ENCODE results near the gene HDAC10.

The HDAC10 gene

GRCh38 chr22:50226063-50226874, 24.8 kb downstream of the HDAC10 start:
- TF ChIP-seq CTCF (IDR thresholded peaks at IDR 0.05; ENCODE audit: low read depth, low read length) = no peak
- DNase-seq (ENCODE audit: extremely low read depth, low read depth) = no peak

DNA sequence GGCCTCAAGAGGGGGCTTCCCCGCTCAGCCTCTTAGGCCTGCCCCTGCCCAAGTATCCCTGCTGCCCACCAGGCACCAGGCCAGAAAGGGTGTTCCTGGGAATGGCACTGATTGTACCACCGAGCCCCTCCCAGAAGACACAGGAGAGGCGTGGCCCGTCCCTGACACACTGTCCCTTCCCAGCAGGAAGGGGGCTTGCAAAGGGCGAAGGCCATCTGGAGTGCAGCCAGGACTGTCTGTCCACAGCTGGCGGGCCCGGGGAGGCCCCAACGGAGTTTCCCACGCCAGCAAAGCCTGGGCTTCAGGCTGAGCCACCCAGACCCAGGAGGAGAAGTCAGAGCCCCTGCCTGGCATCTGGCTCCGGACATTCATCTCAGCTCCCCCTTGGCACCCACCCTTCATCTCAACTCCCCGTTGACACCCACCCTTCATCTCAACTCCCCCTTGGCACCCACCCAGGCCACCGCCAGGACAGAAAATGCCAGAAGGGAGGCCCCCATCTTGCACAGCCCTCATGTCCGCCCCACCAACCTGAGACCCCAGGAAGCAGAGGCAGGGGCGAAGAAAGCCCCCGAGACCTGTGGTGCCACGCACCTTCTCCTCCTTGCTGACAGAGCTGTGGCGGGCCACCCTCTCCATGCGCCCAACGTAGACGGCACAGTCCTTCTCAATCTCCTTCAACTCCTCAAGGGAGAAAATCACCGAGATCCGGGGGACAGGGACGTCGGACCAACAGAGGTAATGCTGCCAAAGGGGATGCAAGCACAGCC, 25.7 kb downstream of the HDAC10 start:
- DNase-seq (ENCODE audit: extremely low read depth, low read depth) = no peak
- TF ChIP-seq CTCF (IDR thresholded peaks at IDR 0.05; ENCODE audit: low read depth, low read length) = no peak

DNA sequence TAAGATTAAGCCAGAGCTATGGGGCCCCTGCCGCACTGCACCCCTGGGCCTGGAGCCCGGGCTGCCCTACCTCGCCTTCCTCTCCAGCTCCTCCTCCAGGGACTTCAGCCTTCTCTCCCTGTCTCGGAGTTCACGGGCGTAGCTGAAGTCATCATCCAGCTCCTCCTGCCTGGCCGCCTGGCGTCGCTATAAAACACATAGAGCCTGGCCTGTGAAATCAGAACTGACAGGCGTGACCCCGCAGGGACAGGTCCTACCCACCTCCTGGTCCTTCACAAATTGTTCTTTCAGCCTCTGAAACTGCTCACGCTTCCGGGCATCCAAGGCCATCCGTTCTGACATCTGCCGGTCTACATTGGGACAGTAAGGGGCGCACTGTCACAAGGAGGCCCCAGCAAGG, 27.0 kb downstream of the HDAC10 start:
- no peak for DNase-seq (ENCODE audit: extremely low read depth, low read depth)
- TF ChIP-seq CTCF (IDR thresholded peaks at IDR 0.05; ENCODE audit: low read depth, low read length) = no peak

DNA sequence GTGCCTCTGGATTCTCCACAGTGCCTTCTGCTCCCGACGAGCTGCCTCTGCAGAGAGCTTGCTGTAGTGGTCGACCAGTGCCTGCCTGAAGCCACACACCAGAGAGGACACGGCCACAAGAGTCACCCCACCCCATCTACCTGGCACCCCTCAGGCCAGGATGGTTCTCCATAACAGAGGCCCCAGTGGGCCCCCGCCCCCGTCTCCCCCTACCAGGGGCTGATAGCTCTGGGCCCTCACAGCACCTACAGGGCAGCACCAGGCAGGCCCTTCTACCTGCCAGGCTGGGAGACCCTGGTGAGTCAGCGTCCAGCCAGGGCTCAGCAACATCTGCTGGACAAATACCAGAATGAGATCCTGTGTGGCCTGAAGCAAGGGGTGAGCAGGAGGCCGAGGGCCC, 28.6 kb downstream of the HDAC10 start:
- no peak for TF ChIP-seq CTCF (IDR thresholded peaks at IDR 0.05; ENCODE audit: low read depth, low read length)
- DNase-seq (ENCODE audit: extremely low read depth, low read depth) = no peak

- DNase-seq (ENCODE audit: extremely low read depth, low read depth) = no peak
- TF ChIP-seq CTCF (IDR thresholded peaks at IDR 0.05; ENCODE audit: low read depth, low read length) = no peak
Measured at GRCh38 chr22:50221410-50222300, 29.4 kb downstream of the HDAC10 start.

DNA sequence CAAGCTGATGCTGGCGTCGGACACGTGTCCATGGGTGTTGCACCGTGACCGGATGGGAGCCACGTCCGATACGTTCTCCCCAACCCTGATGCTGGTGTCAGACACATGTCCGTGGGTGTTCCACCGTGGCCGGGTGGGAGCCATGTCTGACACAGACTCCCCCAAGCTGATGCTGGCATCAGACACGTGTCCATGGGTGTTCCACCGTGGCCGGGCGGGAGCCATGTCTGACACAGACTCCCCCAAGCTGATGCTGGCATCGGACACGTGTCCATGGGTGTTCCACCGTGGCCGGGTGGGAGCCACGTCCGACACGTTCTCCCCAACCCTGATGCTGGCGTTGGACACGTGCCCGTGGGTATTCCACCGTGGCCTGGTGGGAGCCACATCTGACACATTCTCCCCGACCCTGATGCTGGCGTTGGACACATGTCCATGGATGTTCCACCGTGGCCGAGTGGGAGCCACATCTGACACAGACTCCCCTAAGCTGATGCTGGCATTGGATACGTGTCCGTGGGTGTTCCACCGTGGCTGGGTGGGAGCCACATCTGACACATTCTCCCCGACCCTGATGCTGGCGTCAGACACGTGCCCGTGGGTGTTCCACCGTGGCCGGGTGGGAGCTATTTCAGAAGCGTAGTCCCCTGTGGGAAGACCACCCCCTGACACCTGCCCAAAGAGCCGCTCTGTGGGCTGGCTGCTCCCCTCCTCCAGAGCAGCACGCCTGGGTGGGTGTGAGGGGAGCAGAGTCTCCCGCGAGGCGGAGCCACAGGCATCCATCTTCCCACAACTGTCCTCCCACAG, 30.3 kb downstream of the HDAC10 start:
- no peak for TF ChIP-seq CTCF (IDR thresholded peaks at IDR 0.05; ENCODE audit: low read depth, low read length)

More for the DNA sequence above, 30.3 kb downstream of the HDAC10 start:
- DNase-seq (ENCODE audit: extremely low read depth, low read depth) = no peak

Measured in AG09319 (cell line).